GM12878 (cell line): ENCODE data around the gene SPOP.

ENCODE experiments used
- CBFB ChIP-seq: IDR thresholded peaks from 2 replicates; pipeline ENCODE4 v1.6.1; 2016; ENCODE audit warnings: antibody characterized with exemption, low read depth
- ELK1 ChIP-seq: IDR thresholded peaks from 2 replicates; pipeline ENCODE4 v1.6.1; 2012; ENCODE audit warnings: low read depth, low read length, improper control_type of control experiment
- HDAC2 ChIP-seq: fragments of 200-600 bp; sonication (generic); IDR thresholded peaks from 2 replicates; pipeline ENCODE4 v1.6.1; 2017
- NR2F1 ChIP-seq: fragments of 450-650 bp; conservative IDR thresholded peaks from 2 replicates; pipeline ENCODE4 v1.6.1; 2017; ENCODE audit warnings: mild to moderate bottlenecking
- POLR2A ChIP-seq: IDR thresholded peaks from 2 replicates; pipeline ENCODE4 v1.6.1; 2011; ENCODE audit warnings: low read depth, mild to moderate bottlenecking, low read length

DNA sequence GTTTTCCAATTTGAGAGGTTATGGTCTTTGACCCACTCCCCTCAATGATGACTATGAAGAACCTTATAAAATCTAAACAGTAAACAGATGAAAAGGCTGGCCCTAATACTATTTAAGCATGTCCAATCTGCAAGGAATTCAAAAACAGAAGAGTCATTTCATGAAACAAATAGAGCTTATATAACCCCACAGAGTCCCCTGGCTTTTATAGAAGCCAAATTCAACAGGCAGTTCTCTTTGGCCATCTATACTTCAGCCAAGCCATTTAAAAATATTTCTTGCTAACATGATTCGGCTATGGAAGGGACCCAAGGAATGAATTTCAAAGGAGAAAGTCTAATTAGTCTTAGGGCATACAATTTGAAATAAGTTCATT, 43.4 kb downstream of the SPOP start:
- TF ChIP-seq HDAC2 (no peak), NR2F1 (no peak), ELK1 (no peak), CBFB (no peak), POLR2A (no peak)
